ENCODE results near the gene VPS37C.
A peak's percentile ranks its signal among the peaks of the same experiment; 100 is the strongest.

The VPS37C gene

DNA sequence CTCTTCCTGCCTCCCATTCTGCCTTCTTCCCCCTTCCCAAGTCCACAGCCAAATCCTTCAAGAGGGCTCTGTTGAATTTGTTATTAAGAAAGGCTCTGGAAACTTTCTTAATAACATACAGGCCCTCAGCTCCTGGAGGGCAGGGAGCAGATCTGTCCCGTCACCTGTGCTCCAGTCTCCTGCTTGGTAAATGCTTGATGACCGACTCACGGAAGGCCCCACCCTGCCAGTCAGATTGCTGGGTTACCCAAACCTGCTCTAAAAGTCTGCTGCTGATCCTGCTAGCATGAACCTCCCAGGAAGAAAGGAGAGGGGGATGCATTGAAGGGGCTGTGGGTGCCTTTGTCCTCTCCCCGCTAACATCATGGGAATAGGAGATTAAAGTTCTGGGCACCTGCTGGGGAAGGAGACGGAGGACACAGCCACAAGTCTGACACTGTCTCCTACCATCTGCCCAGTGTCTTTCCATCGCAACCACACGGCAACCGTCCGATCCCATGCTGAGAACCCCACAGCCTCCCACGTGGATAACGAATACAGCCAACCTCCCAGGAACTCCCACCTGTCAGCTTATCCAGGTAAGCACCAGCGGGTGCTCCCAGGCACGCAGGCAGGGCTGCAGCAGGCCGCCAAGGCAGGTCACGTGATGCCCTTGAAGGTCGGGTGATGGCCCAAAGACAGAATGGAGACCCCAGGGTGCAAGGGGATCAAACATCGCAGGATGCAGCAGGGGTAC is 36.5 kb downstream of the VPS37C start:
- Mint-ChIP-seq H3K9me3 (no peaks in the 10 kb centered on the region), H3K36me3 (ENCODE audit: low read depth) (no peaks in the 10 kb centered on the region), H3K27ac (no peak overlapping the region), H3K4me1 (peaks cover 76% of the 10 kb centered on the region), H3K4me3 (no peak overlapping the region), H3K27me3 (ENCODE audit: low read depth, poor library complexity) (no peaks in the 10 kb centered on the region)
- TF ChIP-seq, protein P1, sequence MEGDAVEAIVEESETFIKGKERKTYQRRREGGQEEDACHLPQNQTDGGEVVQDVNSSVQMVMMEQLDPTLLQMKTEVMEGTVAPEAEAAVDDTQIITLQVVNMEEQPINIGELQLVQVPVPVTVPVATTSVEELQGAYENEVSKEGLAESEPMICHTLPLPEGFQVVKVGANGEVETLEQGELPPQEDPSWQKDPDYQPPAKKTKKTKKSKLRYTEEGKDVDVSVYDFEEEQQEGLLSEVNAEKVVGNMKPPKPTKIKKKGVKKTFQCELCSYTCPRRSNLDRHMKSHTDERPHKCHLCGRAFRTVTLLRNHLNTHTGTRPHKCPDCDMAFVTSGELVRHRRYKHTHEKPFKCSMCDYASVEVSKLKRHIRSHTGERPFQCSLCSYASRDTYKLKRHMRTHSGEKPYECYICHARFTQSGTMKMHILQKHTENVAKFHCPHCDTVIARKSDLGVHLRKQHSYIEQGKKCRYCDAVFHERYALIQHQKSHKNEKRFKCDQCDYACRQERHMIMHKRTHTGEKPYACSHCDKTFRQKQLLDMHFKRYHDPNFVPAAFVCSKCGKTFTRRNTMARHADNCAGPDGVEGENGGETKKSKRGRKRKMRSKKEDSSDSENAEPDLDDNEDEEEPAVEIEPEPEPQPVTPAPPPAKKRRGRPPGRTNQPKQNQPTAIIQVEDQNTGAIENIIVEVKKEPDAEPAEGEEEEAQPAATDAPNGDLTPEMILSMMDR (IDR thresholded peaks at IDR 0.05): no peak
- no peak for DNase-seq

DNA sequence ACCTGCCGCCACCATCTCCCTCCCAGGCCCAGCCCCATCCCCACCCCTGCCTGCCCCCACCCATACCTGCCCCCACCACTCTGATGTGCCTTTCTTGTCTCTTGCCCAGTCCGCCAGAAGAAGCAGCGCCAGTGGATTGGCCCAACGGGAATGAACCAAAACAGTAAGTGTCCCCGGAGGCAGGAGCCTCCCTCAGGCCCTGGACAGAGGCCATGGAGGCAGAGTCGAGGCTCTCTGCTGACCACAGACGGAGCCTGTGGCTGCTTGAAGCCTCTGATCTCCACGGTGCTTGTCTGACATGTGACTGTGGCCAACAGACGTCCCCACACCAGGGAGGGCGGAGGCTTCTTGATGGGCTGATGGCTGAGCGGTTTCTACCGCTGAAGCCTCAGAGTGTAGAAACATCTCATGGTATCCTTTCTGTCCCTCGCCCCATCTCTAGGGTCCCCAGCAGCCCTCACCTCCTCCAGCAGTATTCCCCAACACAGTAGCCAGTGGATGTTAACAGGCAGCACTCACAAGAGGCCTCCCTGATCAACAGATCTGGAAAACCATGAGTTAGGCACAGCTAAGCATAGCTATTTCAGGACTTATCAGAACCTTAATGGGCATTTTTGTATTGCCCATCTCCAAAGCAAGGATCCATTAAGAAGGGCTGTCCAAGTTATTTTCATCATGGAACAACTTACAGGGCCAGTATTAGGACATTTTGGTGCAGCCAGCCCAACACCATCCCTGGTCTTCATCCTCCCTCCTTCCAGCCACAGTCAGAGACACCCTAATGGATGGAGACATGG is 37.3 kb downstream of the VPS37C start:
- DNase-seq: no peak
- peaks cover 74% of the 10 kb centered on the region for H3K4me1 Mint-ChIP-seq
- no peak overlapping the region for H3K4me3 Mint-ChIP-seq
- no peaks in the 10 kb centered on the region for H3K36me3 Mint-ChIP-seq (ENCODE audit: low read depth)
- H3K27me3 Mint-ChIP-seq (ENCODE audit: low read depth, poor library complexity): no peaks in the 10 kb centered on the region
- H3K9me3 Mint-ChIP-seq: no peaks in the 10 kb centered on the region
- TF ChIP-seq, protein P1 (IDR thresholded peaks at IDR 0.05): no peak
- H3K27ac Mint-ChIP-seq: no peak overlapping the region

DNA sequence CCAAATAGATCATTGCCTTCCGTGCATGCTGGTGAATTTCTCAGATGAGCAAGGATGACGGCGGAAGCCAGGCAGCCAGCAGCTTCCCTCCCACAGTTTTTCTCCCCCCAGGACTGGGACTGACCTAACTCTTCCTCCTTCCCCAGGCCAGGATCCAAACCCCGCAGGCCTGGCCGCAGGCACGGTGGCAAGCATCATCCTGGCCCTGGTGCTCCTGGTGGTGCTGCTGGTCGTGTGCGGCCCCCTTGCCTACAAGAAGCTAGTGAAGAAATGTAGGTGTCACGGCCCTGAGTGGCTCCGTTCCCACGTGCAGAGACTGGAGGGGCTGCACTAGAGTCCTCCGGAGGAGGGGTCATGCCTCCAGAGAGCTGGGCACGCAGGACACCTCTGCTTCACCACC is 38.5 kb downstream of the VPS37C start:
- no peaks in the 10 kb centered on the region for H3K9me3 Mint-ChIP-seq
- H3K36me3 Mint-ChIP-seq (ENCODE audit: low read depth): no peaks in the 10 kb centered on the region
- peak overlapping the region; percentile 5 for H3K27ac Mint-ChIP-seq
- H3K4me1 Mint-ChIP-seq: peaks cover 64% of the 10 kb centered on the region
- DNase-seq: no peak
- TF ChIP-seq, protein P1 (IDR thresholded peaks at IDR 0.05): no peak
- H3K27me3 Mint-ChIP-seq (ENCODE audit: low read depth, poor library complexity): no peaks in the 10 kb centered on the region
- no peak overlapping the region for H3K4me3 Mint-ChIP-seq

DNA sequence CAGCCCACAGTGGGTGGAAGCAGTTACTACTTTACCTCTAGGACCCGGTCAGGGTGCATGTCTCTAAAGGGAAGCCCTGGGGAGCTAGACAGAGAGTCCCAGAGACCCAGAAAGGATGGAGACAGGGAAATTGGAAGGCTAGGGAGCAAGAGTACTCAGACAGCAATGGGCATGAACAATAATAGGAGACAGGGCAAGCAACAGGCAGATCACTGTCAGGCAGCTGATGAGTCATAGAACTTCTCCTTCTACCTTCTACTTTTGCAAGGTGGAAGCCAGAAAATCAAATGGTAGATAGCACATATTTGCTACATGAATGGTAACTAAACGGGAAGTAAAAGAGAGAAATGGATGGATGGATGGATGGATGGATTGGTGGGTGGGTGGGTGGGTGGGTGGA is 39.3 kb downstream of the VPS37C start:
- peaks cover 59% of the 10 kb centered on the region for H3K4me1 Mint-ChIP-seq
- H3K9me3 Mint-ChIP-seq: no peaks in the 10 kb centered on the region
- H3K4me3 Mint-ChIP-seq: no peak overlapping the region
- H3K36me3 Mint-ChIP-seq (ENCODE audit: low read depth): no peaks in the 10 kb centered on the region
- no peak overlapping the region for H3K27ac Mint-ChIP-seq
- H3K27me3 Mint-ChIP-seq (ENCODE audit: low read depth, poor library complexity): no peaks in the 10 kb centered on the region
- DNase-seq: no peak
- TF ChIP-seq, protein P1 (IDR thresholded peaks at IDR 0.05): no peak

DNA sequence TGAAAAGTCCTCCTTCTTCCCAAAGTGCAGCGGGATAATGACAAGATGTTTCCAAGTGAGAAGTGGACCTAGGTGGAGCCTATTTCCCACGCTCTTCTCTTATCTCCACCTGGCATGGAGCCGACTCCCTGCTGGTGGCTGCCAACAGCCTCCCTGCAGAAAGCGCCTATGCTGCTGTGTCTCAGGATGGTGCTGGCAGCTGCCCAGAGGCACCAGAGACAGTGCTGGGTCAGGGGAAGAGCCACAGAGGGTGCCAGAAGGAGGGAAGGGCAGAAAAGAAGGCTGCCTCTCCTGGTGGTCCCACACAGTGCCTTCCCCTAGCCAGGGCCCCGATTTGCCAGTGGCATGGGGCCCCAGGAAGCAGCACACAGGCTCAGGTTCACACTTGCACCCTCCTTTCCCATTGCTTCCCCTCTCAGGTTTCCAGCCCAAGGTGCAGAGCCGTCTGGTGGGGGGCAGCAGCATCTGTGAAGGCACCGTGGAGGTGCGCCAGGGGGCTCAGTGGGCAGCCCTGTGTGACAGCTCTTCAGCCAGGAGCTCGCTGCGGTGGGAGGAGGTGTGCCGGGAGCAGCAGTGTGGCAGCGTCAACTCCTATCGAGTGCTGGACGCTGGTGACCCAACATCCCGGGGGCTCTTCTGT is 39.9 kb downstream of the VPS37C start:
- no peaks in the 10 kb centered on the region for H3K9me3 Mint-ChIP-seq
- no peaks in the 10 kb centered on the region for H3K36me3 Mint-ChIP-seq (ENCODE audit: low read depth)
- no peak overlapping the region for H3K4me3 Mint-ChIP-seq
- DNase-seq: no peak
- TF ChIP-seq, protein P1 (IDR thresholded peaks at IDR 0.05): no peak
- peak overlapping the region; percentile 54 for H3K27ac Mint-ChIP-seq
- H3K4me1 Mint-ChIP-seq: peaks cover 59% of the 10 kb centered on the region
- H3K27me3 Mint-ChIP-seq (ENCODE audit: low read depth, poor library complexity): no peaks in the 10 kb centered on the region

Measured in nephron progenitor cell (in vitro differentiated cells).